Measurements from ENCODE around the gene HMMR. TPM values are rescaled to one million over a fixed set of nuclear protein-coding genes. Genes with fewer than 3 reads are reported as not detected.
"Not testable (repeated sequence)": the region's sequence is repeated elsewhere in the genome, so short reads cannot be mapped to it uniquely, and the experiment has no call there.

The HMMR gene
- total and polyA plus RNA-seq, 5 donors: 0.34 to 1.5 (median 0.65) TPM

DNA sequence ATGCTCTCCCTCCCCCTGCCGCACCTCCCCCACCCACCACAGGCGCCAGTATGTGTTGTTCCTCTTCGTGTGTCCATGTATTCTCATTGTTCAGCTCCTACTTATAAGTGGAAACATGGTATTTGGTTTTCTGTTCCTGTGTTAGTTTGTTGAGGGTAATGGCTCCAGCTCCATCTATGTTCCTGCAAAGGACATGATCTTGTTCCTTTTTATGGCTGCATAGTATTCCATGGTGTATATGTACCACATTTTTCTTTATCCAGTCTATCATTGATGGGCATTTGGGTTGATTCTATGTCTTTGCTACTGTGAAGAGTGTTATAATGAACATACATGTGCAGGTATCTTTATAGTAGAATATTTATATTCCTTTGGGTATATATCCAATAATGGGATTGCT is 76.0 kb downstream of the HMMR start:
- H3K9me3 ChIP-seq (ENCODE audit: control insufficient read depth, low read length); H3K27me3 ChIP-seq (ENCODE audit: control insufficient read depth, insufficient read depth); H3K4me1 ChIP-seq (ENCODE audit: control insufficient read depth, insufficient read depth, low read length); ATAC-seq; H3K4me3 ChIP-seq (ENCODE audit: low read length); H3K27ac ChIP-seq (ENCODE audit: low read length); DNase-seq; intact Hi-C loops (cut with DNase I): not testable (repeated sequence)
- WGBS: 96% methylated on average over 3 of the region's 3 CpGs

DNA sequence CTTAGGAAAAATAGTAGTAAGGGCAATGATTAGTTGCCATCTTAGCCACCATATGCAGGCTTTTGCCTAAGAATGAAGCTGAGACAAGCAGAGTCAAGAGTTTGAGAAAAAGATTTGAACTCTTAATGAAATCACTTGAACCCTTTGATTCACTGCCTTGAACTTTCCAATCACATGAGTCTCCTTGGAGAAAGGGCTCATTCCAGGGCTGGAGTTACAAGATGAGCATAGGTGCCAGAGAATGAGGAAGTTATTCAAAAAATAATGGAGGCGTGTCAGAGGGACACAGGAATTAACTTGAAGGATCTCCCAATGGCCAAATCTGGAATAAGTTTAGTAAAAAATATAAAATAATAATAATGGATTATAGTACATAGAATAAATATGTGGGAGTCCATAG is 80.3 kb downstream of the HMMR start:
- no peaks in the 10 kb centered on the region for H3K27me3 ChIP-seq (ENCODE audit: control insufficient read depth, insufficient read depth)
- DNase-seq (no peak), ATAC-seq (no peak)
- no peak overlapping the region for H3K4me3 ChIP-seq (ENCODE audit: low read length)
- no peak overlapping the region for H3K27ac ChIP-seq (ENCODE audit: low read length)
- no peaks in the 10 kb centered on the region for H3K4me1 ChIP-seq (ENCODE audit: control insufficient read depth, insufficient read depth, low read length)
- H3K9me3 ChIP-seq (ENCODE audit: control insufficient read depth, low read length): no peaks in the 10 kb centered on the region
- WGBS: 92% methylated on average over 1 of the region's 1 CpG
- intact Hi-C loops (cut with DNase I): no loop called here

Other genes starting within 250 kb of the HMMR start
- gene CCNG1, start 23.0 kb upstream of the HMMR start, total RNA-seq: 100 to 1,000 TPM in 2 of 4 donors, 10 to 100 TPM in 2; 88.5 to 116 (median 99.4) TPM
- gene CCNG1, start 23.0 kb upstream of the HMMR start, polyA plus RNA-seq: 77.4 TPM
- 10 to 100 TPM; 12.9 to 17.3 (median 14.9) TPM for gene NUDCD2, start 530 bp upstream of the HMMR start, total RNA-seq
- 4.2 TPM for gene NUDCD2, start 530 bp upstream of the HMMR start, polyA plus RNA-seq
- 10 to 100 TPM; 60.5 to 90.4 (median 75.3) TPM for gene MAT2B, start 45.0 kb downstream of the HMMR start, total RNA-seq
- 68.2 TPM for gene MAT2B, start 45.0 kb downstream of the HMMR start, polyA plus RNA-seq

Data from right cardiac atrium (tissue), 5 donors.